Duodenal mucosa (tissue), 2 donors: ENCODE measurements around the gene MLXIP.

Experiments used
- H3K27ac ChIP-seq: one replicate; pipeline ENCODE4 v1.7.0; 2013; ENCODE audit warnings: low read depth, low read length
- H3K27me3 ChIP-seq, 2 donors: one replicate each; pipeline ENCODE4 v1.7.0; 2013; ENCODE audit warnings: low read length in 2 of 2, control low read depth in 1 of 2; ENCODE audit not compliant: insufficient read depth in 2 of 2, control insufficient read depth in 1 of 2
- H3K36me3 ChIP-seq, 2 donors: one replicate each; pipeline ENCODE4 v1.7.0; 2013; ENCODE audit warnings: low read length in 2 of 2, control low read depth in 1 of 2; ENCODE audit not compliant: insufficient read depth in 2 of 2, control insufficient read depth in 1 of 2
- H3K4me1 ChIP-seq, 2 donors: one replicate each; pipeline ENCODE4 v1.7.0; 2013; ENCODE audit warnings: low read length in 2 of 2, control low read depth in 1 of 2; ENCODE audit not compliant: insufficient read depth in 2 of 2, control insufficient read depth in 1 of 2
- H3K4me3 ChIP-seq, 2 donors: one replicate each; pipeline ENCODE4 v1.7.0; 2013; ENCODE audit warnings: low read length in 2 of 2, low read depth in 1 of 2
- H3K9ac ChIP-seq, 2 donors: one replicate each; pipeline ENCODE4 v1.7.0; 2013; ENCODE audit warnings: low read length in 2 of 2, low read depth in 1 of 2
- H3K9me3 ChIP-seq, 2 donors: one replicate each; pipeline ENCODE4 v1.7.0; 2013; ENCODE audit warnings: low read length in 2 of 2, control low read depth in 1 of 2; ENCODE audit not compliant: control insufficient read depth in 1 of 2

The MLXIP gene

GRCh38 chr12:122085591-122085990 lies 7.0 kb downstream of the MLXIP start:
- Histone ChIP-seq H3K27me3 (no peaks in the 10 kb centered on the region), H3K9me3 (no peaks in the 10 kb centered on the region), H3K36me3 (peaks cover 0 to 24% of the 10 kb centered on the region in 2 donors), H3K4me3 (no peak overlapping the region), H3K27ac (no peak overlapping the region), H3K4me1 (peaks cover 67 to 74% of the 10 kb centered on the region in 2 donors), H3K9ac (no peak overlapping the region)

GRCh38 chr12:122086116-122086515 lies 7.6 kb downstream of the MLXIP start:
- Histone ChIP-seq H3K36me3 (peaks cover 0 to 24% of the 10 kb centered on the region in 2 donors), H3K27ac (no peak overlapping the region), H3K4me3 (no peak overlapping the region), H3K4me1 (peaks cover 71 to 77% of the 10 kb centered on the region in 2 donors), H3K9me3 (no peaks in the 10 kb centered on the region), H3K27me3 (no peaks in the 10 kb centered on the region), H3K9ac (no peak overlapping the region)

- Histone ChIP-seq H3K27ac (no peak overlapping the region), H3K27me3 (no peaks in the 10 kb centered on the region), H3K9me3 (no peaks in the 10 kb centered on the region), H3K36me3 (peaks cover 0 to 24% of the 10 kb centered on the region in 2 donors), H3K9ac (peak overlapping the region in 1 of 2 donors; percentile 15), H3K4me1 (peaks cover 77% of the 10 kb centered on the region in 2 donors), H3K4me3 (no peak overlapping the region)
Measured at GRCh38 chr12:122086641-122087285, 8.2 kb downstream of the MLXIP start.

- Histone ChIP-seq H3K9ac (peak overlapping the region in 1 of 2 donors; percentile 1), H3K9me3 (no peaks in the 10 kb centered on the region), H3K4me1 (peaks cover 75 to 76% of the 10 kb centered on the region in 2 donors), H3K4me3 (no peak overlapping the region), H3K36me3 (peaks cover 0 to 24% of the 10 kb centered on the region in 2 donors), H3K27me3 (no peaks in the 10 kb centered on the region), H3K27ac (no peak overlapping the region)
Measured at GRCh38 chr12:122087431-122088178, 9.0 kb downstream of the MLXIP start.

GRCh38 chr12:122088179-122088810 lies 9.7 kb downstream of the MLXIP start:
- Histone ChIP-seq H3K9ac (peak overlapping the region in 1 of 2 donors; percentile 1), H3K9me3 (no peaks in the 10 kb centered on the region), H3K4me1 (peaks cover 75 to 79% of the 10 kb centered on the region in 2 donors), H3K27ac (no peak overlapping the region), H3K27me3 (no peaks in the 10 kb centered on the region), H3K4me3 (no peak overlapping the region), H3K36me3 (peaks cover 0 to 24% of the 10 kb centered on the region in 2 donors)

- peaks cover 0 to 19% of the 10 kb centered on the region in 2 donors for H3K36me3 ChIP-seq
- peaks cover 72 to 81% of the 10 kb centered on the region in 2 donors for H3K4me1 ChIP-seq
- H3K9me3 ChIP-seq, result no peaks in the 10 kb centered on the region
- H3K27ac ChIP-seq, result no peak overlapping the region
- no peaks in the 10 kb centered on the region for H3K27me3 ChIP-seq
- no peak overlapping the region for H3K9ac ChIP-seq
- no peak overlapping the region for H3K4me3 ChIP-seq
Measured at GRCh38 chr12:122089077-122089476, 10.5 kb downstream of the MLXIP start.

GRCh38 chr12:122090759-122091515 lies 12.4 kb downstream of the MLXIP start:
- H3K9ac ChIP-seq, result no peak overlapping the region
- peaks cover 71 to 81% of the 10 kb centered on the region in 2 donors for H3K4me1 ChIP-seq
- H3K9me3 ChIP-seq, result no peaks in the 10 kb centered on the region
- H3K27me3 ChIP-seq, result no peaks in the 10 kb centered on the region
- peaks cover 0 to 7% of the 10 kb centered on the region in 2 donors for H3K36me3 ChIP-seq
- H3K27ac ChIP-seq, result peak overlapping the region; percentile 3
- H3K4me3 ChIP-seq, result no peak overlapping the region

GRCh38 chr12:122093098-122093883 lies 14.7 kb downstream of the MLXIP start:
- Histone ChIP-seq H3K27me3 (no peaks in the 10 kb centered on the region), H3K4me1 (peaks cover 70 to 81% of the 10 kb centered on the region in 2 donors), H3K9ac (peak overlapping the region in 1 of 2 donors; percentile 6), H3K36me3 (peaks cover 0 to 1% of the 10 kb centered on the region in 2 donors), H3K27ac (no peak overlapping the region), H3K4me3 (no peak overlapping the region), H3K9me3 (no peaks in the 10 kb centered on the region)

- no peak overlapping the region for H3K4me3 ChIP-seq
- no peaks in the 10 kb centered on the region for H3K36me3 ChIP-seq
- H3K27me3 ChIP-seq, result no peaks in the 10 kb centered on the region
- H3K4me1 ChIP-seq, result peaks cover 74 to 81% of the 10 kb centered on the region in 2 donors
- no peaks in the 10 kb centered on the region for H3K9me3 ChIP-seq
- peak overlapping the region in 1 of 2 donors; percentile 12 for H3K9ac ChIP-seq
- H3K27ac ChIP-seq, result peak overlapping the region; percentile 10
Measured at GRCh38 chr12:122094137-122094734, 15.7 kb downstream of the MLXIP start.
